ENCODE data around the gene APLNR. TPM values are rescaled to one million over a fixed set of nuclear protein-coding genes. Genes with fewer than 3 reads are reported as not detected.

The APLNR gene
- total RNA-seq, 1 experiment from 2014 or later = 0.66 TPM

- no peak for TF ChIP-seq ZSCAN18 (CRISPR knock-in tag; IDR thresholded peaks at IDR 0.05)
- no peak for TF ChIP-seq CTCF (IDR thresholded peaks at IDR 0.05)
- TF ChIP-seq JAZF1 (CRISPR knock-in tag; IDR thresholded peaks at IDR 0.05) = no peak
- TF ChIP-seq ELF4 (CRISPR knock-in tag; IDR thresholded peaks at IDR 0.05; ENCODE audit: low read depth) = no peak
- no peak for TF ChIP-seq CREM (CRISPR knock-in tag; IDR thresholded peaks at IDR 0.05)
- TF ChIP-seq ZNF232 (CRISPR knock-in tag; IDR thresholded peaks at IDR 0.05) = no peak
- TF ChIP-seq ZNF219 (CRISPR knock-in tag; IDR thresholded peaks at IDR 0.05; ENCODE audit: borderline replicate concordance) = no peak
- no peak for TF ChIP-seq MYBL2 (CRISPR knock-in tag; IDR thresholded peaks at IDR 0.05)
- TF ChIP-seq GRHL2 (CRISPR knock-in tag; IDR thresholded peaks at IDR 0.05; ENCODE audit: insufficient replicate concordance, severe bottlenecking) = no peak
- no peak for TF ChIP-seq ZNF263 (CRISPR knock-in tag; IDR thresholded peaks at IDR 0.05; ENCODE audit: low read depth)
- TF ChIP-seq E2F4 (CRISPR knock-in tag; IDR thresholded peaks at IDR 0.05; ENCODE audit: borderline replicate concordance, low read depth) = no peak
- TF ChIP-seq NR2C2 (CRISPR knock-in tag; IDR thresholded peaks at IDR 0.05) = no peak
- ATAC-seq = no peak; the same call in 1 of the 2 replicates
- Mint-ChIP-seq H3K27ac (no peak overlapping the region), H3K4me1 (peaks cover 7% of the 10 kb centered on the region; the same call in 1 of the 2 replicates), H3K27me3 (ENCODE audit: low read depth) (peaks cover 4% of the 10 kb centered on the region), H3K36me3 (peaks cover 39% of the 10 kb centered on the region), H3K4me3 (no peak overlapping the region), H3K9me3 (peaks cover 56% of the 10 kb centered on the region)
- DNase-seq (ENCODE audit: low spot score) = no peak
- CTCF ChIA-PET = interaction anchor here (0.6 to 1.8 kb wide), 3 partner anchors 9 to 56 kb away, joined by 3 to 18 read pairs (median 4); no protein-coding TSS in a partner anchor
- POLR2A ChIA-PET = interaction anchor here (0.5 kb wide), 1 partner anchor 29 kb away, joined by 3 read pairs; no protein-coding TSS in a partner anchor
Measured at GRCh38 chr11:57269571-57270021, 32.5 kb upstream of the APLNR start.

GRCh38 chr11:57266157-57266556, 29.1 kb upstream of the APLNR start:
- Mint-ChIP-seq H3K27ac (no peak overlapping the region), H3K9me3 (peaks cover 44% of the 10 kb centered on the region), H3K36me3 (peaks cover 35% of the 10 kb centered on the region), H3K4me1 (peaks cover 38% of the 10 kb centered on the region), H3K27me3 (ENCODE audit: low read depth) (peaks cover 4% of the 10 kb centered on the region; the same call in 1 of the 2 replicates), H3K4me3 (no peak overlapping the region)
- ChIA-PET POLR2A (no interaction called here), CTCF (no interaction called here)
- ATAC-seq = no peak
- DNase-seq (ENCODE audit: low spot score) = no peak
- TF ChIP-seq ETV6 (CRISPR knock-in tag; IDR thresholded peaks at IDR 0.05) (no peak), TCF7 (CRISPR knock-in tag; IDR thresholded peaks at IDR 0.05; ENCODE audit: low read depth) (no peak), USF1 (CRISPR knock-in tag; IDR thresholded peaks at IDR 0.05) (no peak), SMAD4 (CRISPR knock-in tag; IDR thresholded peaks at IDR 0.05) (no peak), PRDM15 (CRISPR knock-in tag; IDR thresholded peaks at IDR 0.05) (no peak), CBFB (CRISPR knock-in tag; IDR thresholded peaks at IDR 0.05; ENCODE audit: low read depth) (no peak), ZNF263 (CRISPR knock-in tag; IDR thresholded peaks at IDR 0.05; ENCODE audit: low read depth) (no peak), CREM (CRISPR knock-in tag; IDR thresholded peaks at IDR 0.05) (no peak), ZNF138 (CRISPR knock-in tag; conservative IDR thresholded peaks at IDR 0.05) (no peak), ZNF219 (CRISPR knock-in tag; IDR thresholded peaks at IDR 0.05; ENCODE audit: borderline replicate concordance) (no peak), USF2 (CRISPR knock-in tag; IDR thresholded peaks at IDR 0.05) (no peak), NFE2L1 (CRISPR knock-in tag; IDR thresholded peaks at IDR 0.05) (no peak), E2F4 (CRISPR knock-in tag; IDR thresholded peaks at IDR 0.05; ENCODE audit: borderline replicate concordance, low read depth) (no peak), ZBTB21 (CRISPR knock-in tag; IDR thresholded peaks at IDR 0.05; ENCODE audit: borderline replicate concordance) (no peak), SMAD3 (CRISPR knock-in tag; IDR thresholded peaks at IDR 0.05; ENCODE audit: borderline replicate concordance) (no peak), ZNF121 (CRISPR knock-in tag; IDR thresholded peaks at IDR 0.05) (no peak)
